HL-60 (cell line): Measurements from ENCODE around the gene TBC1D22A.

Experiments used
- DNase-seq, 2 experiments: peaks; one replicate each; pipeline ENCODE4 v3.0.0-alpha.2; 2010 to 2020; ENCODE audit warnings: low read depth in 1 of 2, low spot score in 1 of 2
- H3K27ac ChIP-seq: fragments of 250-450 bp; sonication (Bioruptor Pico); replicated peaks from 2 replicates; pipeline ENCODE4 v1.5.1; 2020; ENCODE audit warnings: mild to moderate bottlenecking, moderate library complexity
- H3K27me3 ChIP-seq: fragments of 250-450 bp; sonication (Bioruptor Pico); 2 replicates; pipeline ENCODE4 v1.5.1; 2021; ENCODE audit warnings: mild to moderate bottlenecking, moderate library complexity; ENCODE audit not compliant: insufficient read depth, poor library complexity, severe bottlenecking
- H3K4me3 ChIP-seq: replicated peaks from 2 replicates; pipeline ENCODE4 v1.5.1; 2011; ENCODE audit warnings: mild to moderate bottlenecking, control low read depth, low read length; ENCODE audit not compliant: insufficient read depth
- CTCF ChIP-seq: IDR thresholded peaks from one replicate; pipeline ENCODE4 v1.5.1; 2011; ENCODE audit warnings: low read length, control low read depth, inconsistent platforms; ENCODE audit not compliant: insufficient read depth
- GABPA ChIP-seq: IDR thresholded peaks from 2 replicates; pipeline ENCODE4 v1.6.1; 2012; ENCODE audit warnings: low read depth
- POLR2AphosphoS5 ChIP-seq: IDR thresholded peaks from 2 replicates; pipeline ENCODE4 v1.6.1; 2012; ENCODE audit warnings: low read depth
- REST ChIP-seq: IDR thresholded peaks from 2 replicates; pipeline ENCODE4 v1.6.1; 2012; ENCODE audit warnings: low read depth; ENCODE audit not compliant: insufficient replicate concordance
- SPI1 ChIP-seq: IDR thresholded peaks from 2 replicates; pipeline ENCODE4 v1.6.1; 2012; ENCODE audit warnings: low read depth, mild to moderate bottlenecking, borderline replicate concordance

Gene TBC1D22A

GRCh38 chr22:46773076-46773475 is 10.6 kb downstream of the TBC1D22A start:
- H3K4me3 ChIP-seq, result no peak overlapping the region
- DNase-seq, result no peak
- H3K27me3 ChIP-seq, result no peaks in the 10 kb centered on the region
- H3K27ac ChIP-seq, result peak overlapping the region; percentile 27; the same call in 1 of the 2 replicates
- TF ChIP-seq GABPA, result no peak
- TF ChIP-seq CTCF, result no peak
- no peak for TF ChIP-seq POLR2AphosphoS5
- TF ChIP-seq REST, result no peak
- no peak for TF ChIP-seq SPI1

GRCh38 chr22:46774253-46774979 is 12.0 kb downstream of the TBC1D22A start:
- DNase-seq, result peak in 1 of 2 experiments; percentile 68
- no peak overlapping the region for H3K4me3 ChIP-seq
- H3K27me3 ChIP-seq, result no peaks in the 10 kb centered on the region
- H3K27ac ChIP-seq, result peak overlapping the region; percentile 56
- peak; percentile 61; the same call in 1 of the 2 replicates for TF ChIP-seq SPI1
- no peak for TF ChIP-seq CTCF
- no peak for TF ChIP-seq GABPA
- no peak for TF ChIP-seq POLR2AphosphoS5
- no peak for TF ChIP-seq REST

- H3K4me3 ChIP-seq, result no peak overlapping the region
- no peak for DNase-seq
- peak overlapping the region; percentile 56 for H3K27ac ChIP-seq
- TF ChIP-seq POLR2AphosphoS5, result no peak
- TF ChIP-seq CTCF, result no peak
- TF ChIP-seq GABPA, result no peak
- TF ChIP-seq SPI1, result no peak
- TF ChIP-seq REST, result no peak
- no peaks in the 10 kb centered on the region for H3K27me3 ChIP-seq
These were observed 12.8 kb downstream of the TBC1D22A start for GRCh38 chr22:46774980-46775849.
